MM.1S (cell line): Measurements from ENCODE around the gene SLC22A13.
"Not testable (repeated sequence)": the region's sequence is repeated elsewhere in the genome, so short reads cannot be mapped to it uniquely, and the experiment has no call there.

ENCODE experiments used
- DNase-seq: peaks from one replicate; pipeline ENCODE4 v3.0.0-alpha.2; 2015
- H2AFZ ChIP-seq: fragments of 300-600 bp; sonication (generic); 2 replicates; pipeline ENCODE4 v1.6.0; 2016; ENCODE audit warnings: antibody characterized with exemption, low read length
- H3F3A ChIP-seq: fragments of 300-600 bp; sonication (generic); 2 replicates; pipeline ENCODE4 v1.6.1; 2016; ENCODE audit warnings: mild to moderate bottlenecking, antibody characterized with exemption, low read length, moderate library complexity, mixed read lengths; ENCODE audit not compliant: insufficient read depth
- H3K27ac ChIP-seq: fragments of 300-600 bp; sonication (generic); 2 replicates; pipeline ENCODE4 v1.5.1; 2016; ENCODE audit warnings: mild to moderate bottlenecking, low read length
- H3K27me3 ChIP-seq: fragments of 300-600 bp; sonication (generic); replicated peaks from 2 replicates; pipeline ENCODE4 v1.6.0; 2016; ENCODE audit warnings: low read length; ENCODE audit not compliant: insufficient read depth
- H3K36me3 ChIP-seq: fragments of 300-600 bp; sonication (generic); replicated peaks from 2 replicates; pipeline ENCODE4 v1.6.1; 2016; ENCODE audit warnings: mild to moderate bottlenecking, low read length, mixed read lengths; ENCODE audit not compliant: insufficient read depth
- H3K4me1 ChIP-seq: fragments of 300-600 bp; sonication (generic); 2 replicates; pipeline ENCODE4 v1.6.1; 2016; ENCODE audit warnings: low read length, mixed read lengths
- H3K4me2 ChIP-seq: fragments of 300-600 bp; sonication (generic); 2 replicates; pipeline ENCODE4 v1.6.0; 2016; ENCODE audit warnings: low read depth, low read length
- H3K4me3 ChIP-seq: fragments of 300-600 bp; sonication (generic); 2 replicates; pipeline ENCODE4 v1.5.1; 2016; ENCODE audit warnings: low read length, mixed read lengths
- H3K79me2 ChIP-seq: fragments of 300-600 bp; sonication (generic); 2 replicates; pipeline ENCODE4 v1.6.1; 2016; ENCODE audit warnings: mixed run types, low read length, mixed read lengths
- H3K9ac ChIP-seq: fragments of 300-600 bp; sonication (generic); 2 replicates; pipeline ENCODE4 v1.6.1; 2016; ENCODE audit warnings: low read length, mixed read lengths
- H3K9me2 ChIP-seq: fragments of 300-600 bp; sonication (generic); replicated peaks from 2 replicates; pipeline ENCODE4 v1.6.1; 2016; ENCODE audit warnings: mild to moderate bottlenecking, low read length, mixed read lengths; ENCODE audit not compliant: insufficient read depth
- H3K9me3 ChIP-seq: fragments of 300-600 bp; sonication (generic); replicated peaks from 2 replicates; pipeline ENCODE4 v1.6.1; 2016; ENCODE audit warnings: mild to moderate bottlenecking, low read length, mixed read lengths; ENCODE audit not compliant: insufficient read depth
- H4K20me1 ChIP-seq: fragments of 300-600 bp; sonication (generic); 2 replicates; pipeline ENCODE4 v1.6.1; 2016; ENCODE audit warnings: mild to moderate bottlenecking, low read length, moderate library complexity, mixed read lengths; ENCODE audit not compliant: insufficient read depth
- CTCF ChIP-seq: fragments of 300-600 bp; sonication (generic); IDR thresholded peaks from 2 replicates; pipeline ENCODE4 v1.5.1; 2016; ENCODE audit warnings: antibody characterized with exemption, low read length, mixed read lengths
- EZH2 ChIP-seq: fragments of 300-600 bp; sonication (generic); optimal IDR thresholded peaks from 2 replicates; pipeline ENCODE3; 2017; ENCODE audit warnings: low read depth, mild to moderate bottlenecking, antibody characterized with exemption, low read length, mixed read lengths
- EZH2phosphoT487 ChIP-seq: fragments of 300-600 bp; sonication (generic); IDR thresholded peaks from 2 replicates; pipeline ENCODE4 v1.6.1; 2018; ENCODE audit warnings: antibody characterized with exemption, low read length

SLC22A13 gene

GRCh38 chr3:38297053-38297452 is 31.4 kb downstream of the SLC22A13 start:
- not testable (repeated sequence) for H3K79me2 ChIP-seq, H2AFZ ChIP-seq, H3K9me3 ChIP-seq, H3K36me3 ChIP-seq, H4K20me1 ChIP-seq, H3K27me3 ChIP-seq, H3K4me3 ChIP-seq, H3K4me1 ChIP-seq, H3F3A ChIP-seq, H3K9ac ChIP-seq, H3K27ac ChIP-seq, H3K4me2 ChIP-seq, H3K9me2 ChIP-seq, DNase-seq

DNA sequence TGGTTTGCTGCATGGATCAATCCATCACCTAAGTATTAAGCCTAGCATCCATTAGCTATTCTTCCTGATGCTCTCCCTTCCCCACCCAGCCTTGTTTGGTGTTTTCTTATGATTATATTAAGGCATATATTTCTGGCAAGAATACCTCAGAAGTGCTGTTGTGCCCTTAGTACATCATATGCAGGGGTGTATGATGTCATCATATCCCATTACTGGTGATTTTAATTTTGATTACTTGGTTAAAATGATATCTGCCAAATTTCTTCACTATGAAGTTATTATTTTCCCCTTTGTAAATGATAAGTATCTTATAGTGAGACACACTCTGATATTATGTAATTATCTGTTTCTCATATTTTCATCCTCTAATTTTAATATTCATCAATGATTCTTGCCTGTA is 31.9 kb downstream of the SLC22A13 start:
- Histone ChIP-seq H2AFZ (no peak overlapping the region), H3K79me2 (no peaks in the 10 kb centered on the region), H3K4me1 (no peaks in the 10 kb centered on the region), H3K27me3 (no peaks in the 10 kb centered on the region), H3K9ac (no peak overlapping the region), H3K9me2 (no peaks in the 10 kb centered on the region), H4K20me1 (no peaks in the 10 kb centered on the region), H3K9me3 (no peaks in the 10 kb centered on the region), H3F3A (no peaks in the 10 kb centered on the region), H3K4me3 (no peak overlapping the region), H3K27ac (no peak overlapping the region), H3K4me2 (no peak overlapping the region), H3K36me3 (no peaks in the 10 kb centered on the region)
- TF ChIP-seq EZH2 = no peak
- TF ChIP-seq EZH2phosphoT487 = no peak
- no peak for TF ChIP-seq CTCF
- DNase-seq = no peak

DNA sequence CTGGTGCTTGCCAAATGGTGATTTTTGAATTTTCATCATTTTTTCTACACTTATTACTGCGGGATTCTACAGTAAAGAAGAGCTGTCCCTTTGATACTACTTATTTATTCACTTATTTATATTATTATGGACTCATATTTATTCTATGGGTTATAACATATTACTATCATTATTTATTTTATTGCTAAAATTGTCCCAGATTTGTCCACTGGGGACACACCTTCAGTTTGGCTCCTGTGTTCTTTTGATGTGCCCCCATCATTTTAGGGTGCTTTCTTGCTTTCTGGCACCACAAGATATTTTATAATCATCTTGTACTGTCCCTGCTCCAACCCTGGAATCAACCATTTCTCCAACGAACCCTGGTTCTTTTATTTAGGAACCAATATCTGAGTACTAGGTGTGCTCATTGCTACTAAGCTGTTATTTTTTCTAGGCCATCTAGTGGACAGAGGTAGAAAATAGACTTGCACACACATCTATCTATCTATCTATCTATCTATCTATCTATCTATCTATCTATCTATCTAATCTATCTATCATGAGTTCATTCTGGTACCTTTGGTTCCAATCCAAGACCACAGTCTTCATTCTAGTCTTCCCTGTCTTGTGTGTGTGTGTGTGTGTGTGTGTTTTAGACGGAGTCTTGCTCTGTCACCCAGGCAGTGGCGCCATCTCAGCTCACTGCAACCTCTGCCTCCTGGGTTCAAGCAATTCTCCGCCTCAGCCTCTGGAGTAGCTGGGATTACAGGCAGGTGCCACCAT is 32.5 kb downstream of the SLC22A13 start:
- Histone ChIP-seq H3K36me3 (no peaks in the 10 kb centered on the region), H3K27me3 (no peaks in the 10 kb centered on the region), H2AFZ (no peak overlapping the region), H3K9ac (no peak overlapping the region), H3K4me3 (no peak overlapping the region), H3K9me2 (no peaks in the 10 kb centered on the region), H3F3A (no peaks in the 10 kb centered on the region), H3K4me2 (no peak overlapping the region), H3K9me3 (no peaks in the 10 kb centered on the region), H4K20me1 (no peaks in the 10 kb centered on the region), H3K79me2 (no peaks in the 10 kb centered on the region), H3K4me1 (no peaks in the 10 kb centered on the region), H3K27ac (no peak overlapping the region)
- peak; percentile 48 for TF ChIP-seq CTCF
- no peak for TF ChIP-seq EZH2
- TF ChIP-seq EZH2phosphoT487 = no peak
- DNase-seq = peak; percentile 23

DNA sequence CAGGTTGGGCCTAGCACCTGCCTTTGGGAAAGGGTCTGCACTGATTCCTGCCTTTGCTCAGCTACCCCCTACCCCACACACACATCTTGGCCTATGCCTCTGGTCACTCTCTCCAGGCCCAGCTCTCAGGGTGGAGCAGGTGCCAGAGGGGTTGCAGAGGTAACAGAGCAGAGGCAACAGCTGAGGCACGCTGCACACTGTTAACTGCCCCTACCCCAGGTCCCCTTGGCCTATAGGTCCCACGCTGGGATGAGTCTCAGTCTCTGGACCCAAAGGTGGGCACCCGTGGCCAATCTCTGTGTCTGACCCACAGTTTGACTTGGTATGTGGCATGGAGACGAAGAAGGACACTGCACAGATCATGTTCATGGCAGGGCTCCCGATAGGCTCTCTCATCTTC is 41.3 kb downstream of the SLC22A13 start:
- H3F3A ChIP-seq = no peaks in the 10 kb centered on the region
- no peak overlapping the region for H3K9ac ChIP-seq
- H3K27me3 ChIP-seq = no peaks in the 10 kb centered on the region
- DNase-seq = no peak
- no peaks in the 10 kb centered on the region for H3K9me3 ChIP-seq
- H3K4me1 ChIP-seq = no peaks in the 10 kb centered on the region
- no peaks in the 10 kb centered on the region for H3K9me2 ChIP-seq
- H3K79me2 ChIP-seq = no peaks in the 10 kb centered on the region
- no peaks in the 10 kb centered on the region for H4K20me1 ChIP-seq
- no peak overlapping the region for H2AFZ ChIP-seq
- no peak overlapping the region for H3K27ac ChIP-seq
- H3K36me3 ChIP-seq = no peaks in the 10 kb centered on the region
- H3K4me2 ChIP-seq = no peak overlapping the region
- TF ChIP-seq EZH2phosphoT487 = no peak
- TF ChIP-seq CTCF = no peak
- no peak for TF ChIP-seq EZH2
- H3K4me3 ChIP-seq = no peak overlapping the region
